Activated naive CD8-positive, alpha-beta T cell treated with anti-CD3 and anti-CD28 coated beads for 36 hours (primary cell): ENCODE data around the gene SLFN12L. TPM values are rescaled to one million over a fixed set of nuclear protein-coding genes. Genes with fewer than 3 reads are reported as not detected.
"Not testable (repeated sequence)": the region's sequence is repeated elsewhere in the genome, so short reads cannot be mapped to it uniquely, and the experiment has no call there.

ENCODE experiments used
- DNase-seq: peaks from one replicate; pipeline ENCODE4 v3.0.0; 2021
- H3K27ac Mint-ChIP-seq: one replicate; pipeline ENCODE4 v1.8.0; 2022; ENCODE audit warnings: mild to moderate bottlenecking, moderate library complexity, mixed read lengths
- H3K27me3 Mint-ChIP-seq: one replicate; pipeline ENCODE4 v1.8.0; 2022; ENCODE audit warnings: mild to moderate bottlenecking, mixed read lengths
- H3K36me3 Mint-ChIP-seq: one replicate; pipeline ENCODE4 v1.8.0; 2021; ENCODE audit warnings: mild to moderate bottlenecking, mixed read lengths
- H3K4me1 Mint-ChIP-seq: one replicate; pipeline ENCODE4 v1.8.0; 2021; ENCODE audit warnings: mixed read lengths
- H3K4me3 Mint-ChIP-seq: one replicate; pipeline ENCODE4 v1.8.0; 2022; ENCODE audit warnings: mild to moderate bottlenecking, moderate library complexity, mixed read lengths
- H3K9me3 Mint-ChIP-seq: one replicate; pipeline ENCODE4 v1.8.0; 2022; ENCODE audit warnings: mixed read lengths
- total RNA-seq, 2 experiments: library from RNA; stranded (reverse); gene quantifications; one replicate each; pipeline ENCODE4 v1.2.3, GENCODE V29; 2021

SLFN12L gene
- 10 to 100 TPM; 32.6 to 35.9 TPM for total RNA-seq

- H3K27ac Mint-ChIP-seq, result peak within 1 kb of the TSS; percentile 99
- peak within 1 kb of the TSS; percentile 97 for H3K4me3 Mint-ChIP-seq
- H3K4me1 Mint-ChIP-seq, result peaks cover 50% of the 10 kb centered on the region
- H3K9me3 Mint-ChIP-seq, result no peaks in the 10 kb centered on the region
- H3K27me3 Mint-ChIP-seq, result no peaks in the 10 kb centered on the region
- H3K36me3 Mint-ChIP-seq, result peaks cover 30% of the 10 kb centered on the region
- peak; percentile 28 for DNase-seq
Measured at GRCh38 chr17:35537601-35538141, at the start of gene SLFN12L. Gene SLFN12L (minus strand): TSS chr17:35537678. CDS start chr17:35522364, 15,314 bp downstream.

GRCh38 chr17:35586569-35587073, 49.1 kb upstream of the SLFN12L start:
- Mint-ChIP-seq H3K4me3 (peak overlapping the region; percentile 96), H3K9me3 (no peaks in the 10 kb centered on the region), H3K27ac (peak overlapping the region; percentile 97), H3K36me3 (peaks cover 5% of the 10 kb centered on the region), H3K27me3 (no peaks in the 10 kb centered on the region), H3K4me1 (peaks cover 22% of the 10 kb centered on the region)
- no peak for DNase-seq

GRCh38 chr17:35584061-35584460, 46.6 kb upstream of the SLFN12L start:
- no peak for DNase-seq
- no peaks in the 10 kb centered on the region for H3K9me3 Mint-ChIP-seq
- no peak overlapping the region for H3K4me3 Mint-ChIP-seq
- no peak overlapping the region for H3K27ac Mint-ChIP-seq
- no peaks in the 10 kb centered on the region for H3K27me3 Mint-ChIP-seq
- peaks cover 5% of the 10 kb centered on the region for H3K36me3 Mint-ChIP-seq
- H3K4me1 Mint-ChIP-seq, result peaks cover 15% of the 10 kb centered on the region

- peaks cover 7% of the 10 kb centered on the region for H3K36me3 Mint-ChIP-seq
- H3K27me3 Mint-ChIP-seq, result no peaks in the 10 kb centered on the region
- no peaks in the 10 kb centered on the region for H3K9me3 Mint-ChIP-seq
- no peak for DNase-seq
- peak overlapping the region; percentile 91 for H3K4me3 Mint-ChIP-seq
- peak overlapping the region; percentile 97 for H3K27ac Mint-ChIP-seq
- H3K4me1 Mint-ChIP-seq, result peaks cover 25% of the 10 kb centered on the region
Measured at GRCh38 chr17:35578929-35579432, 41.5 kb upstream of the SLFN12L start.

GRCh38 chr17:35578197-35578928, 40.9 kb upstream of the SLFN12L start, which contains the start of gene PEX12:
Gene PEX12 (minus strand): TSS chr17:35578571. CDS start chr17:35578021, 550 bp downstream.
- Mint-ChIP-seq H3K36me3 (peaks cover 7% of the 10 kb centered on the region), H3K9me3 (no peaks in the 10 kb centered on the region), H3K4me1 (peaks cover 25% of the 10 kb centered on the region), H3K27me3 (no peaks in the 10 kb centered on the region), H3K27ac (peak within 1 kb of the TSS; percentile 97), H3K4me3 (peak within 1 kb of the TSS; percentile 91)
- DNase-seq, result peak; percentile 87

- H3K4me3 Mint-ChIP-seq, result peak overlapping the region; percentile 91
- no peaks in the 10 kb centered on the region for H3K9me3 Mint-ChIP-seq
Measured at GRCh38 chr17:35577830-35578196, 40.3 kb upstream of the SLFN12L start.

GRCh38 chr17:35575759-35576158, 38.3 kb upstream of the SLFN12L start:
- H3K4me1 Mint-ChIP-seq, result peaks cover 28% of the 10 kb centered on the region
- H3K27me3 Mint-ChIP-seq, result no peaks in the 10 kb centered on the region
- peak overlapping the region; percentile 21 for H3K27ac Mint-ChIP-seq
- H3K9me3 Mint-ChIP-seq, result no peaks in the 10 kb centered on the region
- H3K4me3 Mint-ChIP-seq, result no peak overlapping the region
- H3K36me3 Mint-ChIP-seq, result peaks cover 7% of the 10 kb centered on the region
- DNase-seq, result no peak

More at GRCh38 chr17:35577830-35578196, 40.3 kb upstream of the SLFN12L start:
- no peaks in the 10 kb centered on the region for H3K27me3 Mint-ChIP-seq
- H3K4me1 Mint-ChIP-seq, result peaks cover 25% of the 10 kb centered on the region
- H3K27ac Mint-ChIP-seq, result peak overlapping the region; percentile 97
- peaks cover 7% of the 10 kb centered on the region for H3K36me3 Mint-ChIP-seq
- DNase-seq, result peak; percentile 12

GRCh38 chr17:35569405-35569804, 31.9 kb upstream of the SLFN12L start:
- DNase-seq, result no peak
- peaks cover 17% of the 10 kb centered on the region for H3K4me1 Mint-ChIP-seq
- no peaks in the 10 kb centered on the region for H3K27me3 Mint-ChIP-seq
- peak overlapping the region; percentile 84 for H3K4me3 Mint-ChIP-seq
- H3K36me3 Mint-ChIP-seq, result peaks cover 11% of the 10 kb centered on the region
- H3K27ac Mint-ChIP-seq, result peak overlapping the region; percentile 75
- H3K9me3 Mint-ChIP-seq, result no peaks in the 10 kb centered on the region

GRCh38 chr17:35568561-35568960, 31.1 kb upstream of the SLFN12L start:
- H3K4me1 Mint-ChIP-seq, result peaks cover 17% of the 10 kb centered on the region
- peak overlapping the region; percentile 84 for H3K4me3 Mint-ChIP-seq
- no peaks in the 10 kb centered on the region for H3K27me3 Mint-ChIP-seq
- peak; percentile 46 for DNase-seq
- H3K27ac Mint-ChIP-seq, result peak overlapping the region; percentile 90
- no peaks in the 10 kb centered on the region for H3K9me3 Mint-ChIP-seq
- peaks cover 11% of the 10 kb centered on the region for H3K36me3 Mint-ChIP-seq

GRCh38 chr17:35566968-35567367, 29.5 kb upstream of the SLFN12L start:
- H3K36me3 Mint-ChIP-seq, result peaks cover 11% of the 10 kb centered on the region
- no peaks in the 10 kb centered on the region for H3K9me3 Mint-ChIP-seq
- no peaks in the 10 kb centered on the region for H3K27me3 Mint-ChIP-seq
- H3K4me1 Mint-ChIP-seq, result peaks cover 17% of the 10 kb centered on the region
- peak overlapping the region; percentile 12 for H3K27ac Mint-ChIP-seq
- H3K4me3 Mint-ChIP-seq, result peak overlapping the region; percentile 84
- DNase-seq, result no peak

- not testable (repeated sequence) for DNase-seq, H3K9me3 Mint-ChIP-seq, H3K4me3 Mint-ChIP-seq, H3K27ac Mint-ChIP-seq, H3K36me3 Mint-ChIP-seq, H3K27me3 Mint-ChIP-seq
- peaks cover 11% of the 10 kb centered on the region for H3K4me1 Mint-ChIP-seq
Measured at GRCh38 chr17:35563181-35563580, 25.7 kb upstream of the SLFN12L start.

- Mint-ChIP-seq H3K9me3 (no peaks in the 10 kb centered on the region), H3K4me3 (no peak within 1 kb of the TSS), H3K27ac (peak within 1 kb of the TSS; percentile 73), H3K27me3 (peaks cover 13% of the 10 kb centered on the region), H3K36me3 (no peaks in the 10 kb centered on the region), H3K4me1 (peaks cover 7% of the 10 kb centered on the region)
- DNase-seq, result peak; percentile 24
Measured at GRCh38 chr17:35560703-35561102, 23.2 kb upstream of the SLFN12L start, which contains the start of gene SLFN14. Gene SLFN14 (minus strand): TSS chr17:35560819. CDS start chr17:35558062, 2,757 bp downstream.

- peaks cover 7% of the 10 kb centered on the region for H3K4me1 Mint-ChIP-seq
- H3K36me3 Mint-ChIP-seq, result no peaks in the 10 kb centered on the region
- DNase-seq, result no peak
- no peak overlapping the region for H3K27ac Mint-ChIP-seq
- H3K9me3 Mint-ChIP-seq, result no peaks in the 10 kb centered on the region
- H3K4me3 Mint-ChIP-seq, result no peak overlapping the region
- H3K27me3 Mint-ChIP-seq, result peaks cover 13% of the 10 kb centered on the region
Measured at GRCh38 chr17:35559495-35560210, 22.2 kb upstream of the SLFN12L start.

GRCh38 chr17:35557353-35557752, 19.9 kb upstream of the SLFN12L start:
- Mint-ChIP-seq H3K4me1 (peaks cover 7% of the 10 kb centered on the region), H3K9me3 (no peaks in the 10 kb centered on the region), H3K4me3 (no peak overlapping the region), H3K27me3 (peaks cover 13% of the 10 kb centered on the region), H3K27ac (no peak overlapping the region), H3K36me3 (no peaks in the 10 kb centered on the region)
- DNase-seq, result no peak

- Mint-ChIP-seq H3K27me3 (peaks cover 13% of the 10 kb centered on the region), H3K9me3 (no peaks in the 10 kb centered on the region), H3K27ac (no peak overlapping the region), H3K4me1 (peaks cover 3% of the 10 kb centered on the region), H3K36me3 (no peaks in the 10 kb centered on the region), H3K4me3 (no peak overlapping the region)
- no peak for DNase-seq
Measured at GRCh38 chr17:35555691-35556090, 18.2 kb upstream of the SLFN12L start.
